IPS-18a (cell line): ENCODE results near the gene PLK4.
"Not testable (repeated sequence)": the region's sequence is repeated elsewhere in the genome, so short reads cannot be mapped to it uniquely, and the experiment has no call there.

ENCODE experiments used
- H3K27ac ChIP-seq: one replicate; pipeline ENCODE4 v1.5.1; 2013; ENCODE audit warnings: low read length
- H3K27me3 ChIP-seq: one replicate; pipeline ENCODE4 v1.6.1; 2013; ENCODE audit warnings: mild to moderate bottlenecking, low read length; ENCODE audit not compliant: control insufficient read depth, insufficient read depth
- H3K36me3 ChIP-seq: one replicate; pipeline ENCODE4 v1.6.1; 2013; ENCODE audit warnings: low read depth, low read length; ENCODE audit not compliant: control insufficient read depth
- H3K4me1 ChIP-seq: one replicate; pipeline ENCODE4 v1.6.1; 2013; ENCODE audit warnings: low read depth, low read length; ENCODE audit not compliant: control insufficient read depth
- H3K4me3 ChIP-seq: one replicate; pipeline ENCODE4 v1.5.1; 2013; ENCODE audit warnings: low read length
- H3K9ac ChIP-seq: one replicate; pipeline ENCODE4 v1.6.1; 2013; ENCODE audit warnings: mild to moderate bottlenecking, low read length, moderate library complexity
- H3K9me3 ChIP-seq: one replicate; pipeline ENCODE4 v1.6.1; 2013; ENCODE audit warnings: low read depth, low read length; ENCODE audit not compliant: control insufficient read depth

The PLK4 gene

DNA sequence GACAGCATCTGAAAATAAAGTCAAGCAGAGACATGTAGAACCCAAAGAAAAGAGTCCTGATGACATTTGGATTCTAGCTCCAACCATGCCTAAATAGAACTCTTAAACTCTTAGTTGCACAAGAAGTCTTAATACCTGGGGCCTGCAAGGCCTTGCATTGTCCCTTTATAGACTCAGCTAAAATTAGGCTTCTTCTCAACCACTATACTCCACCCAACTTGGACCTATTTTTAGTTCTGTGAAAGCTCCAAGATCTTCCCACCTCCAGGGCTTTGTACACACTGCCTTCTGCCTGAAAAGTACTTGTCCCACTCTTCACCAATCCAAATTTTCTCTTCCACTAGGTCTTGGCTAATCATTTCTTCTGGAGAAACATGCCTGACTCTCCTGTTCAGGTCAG, 36.5 kb downstream of the PLK4 start:
- no peaks in the 10 kb centered on the region for H3K4me1 ChIP-seq
- H3K4me3 ChIP-seq, result no peak overlapping the region
- no peak overlapping the region for H3K27ac ChIP-seq
- H3K9me3 ChIP-seq, result no peaks in the 10 kb centered on the region
- H3K9ac ChIP-seq, result no peak overlapping the region
- H3K27me3 ChIP-seq, result no peaks in the 10 kb centered on the region
- H3K36me3 ChIP-seq, result peaks cover 17% of the 10 kb centered on the region

DNA sequence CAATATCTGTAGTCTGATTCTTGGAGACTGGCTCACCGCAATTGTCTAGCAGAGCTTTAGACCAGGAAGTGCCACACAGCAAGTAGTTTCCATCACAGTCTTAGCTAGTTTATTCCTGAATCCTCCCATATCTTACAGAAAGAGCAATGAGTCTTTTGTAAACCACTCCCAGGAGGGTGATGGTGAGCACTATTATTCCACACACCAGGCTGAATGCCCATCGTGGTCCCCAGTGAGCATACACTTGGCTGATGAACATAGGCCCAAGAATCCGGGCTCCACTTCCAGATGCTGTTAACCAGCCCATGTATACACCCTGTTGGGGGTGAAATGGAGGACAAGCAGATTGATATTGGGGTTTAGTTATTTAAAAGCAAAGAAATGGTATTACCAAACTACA, 39.8 kb downstream of the PLK4 start:
- Histone ChIP-seq H3K27me3 (no peaks in the 10 kb centered on the region), H3K9ac (no peak overlapping the region), H3K36me3 (peaks cover 17% of the 10 kb centered on the region), H3K4me1 (no peaks in the 10 kb centered on the region), H3K27ac (no peak overlapping the region), H3K9me3 (no peaks in the 10 kb centered on the region), H3K4me3 (no peak overlapping the region)

DNA sequence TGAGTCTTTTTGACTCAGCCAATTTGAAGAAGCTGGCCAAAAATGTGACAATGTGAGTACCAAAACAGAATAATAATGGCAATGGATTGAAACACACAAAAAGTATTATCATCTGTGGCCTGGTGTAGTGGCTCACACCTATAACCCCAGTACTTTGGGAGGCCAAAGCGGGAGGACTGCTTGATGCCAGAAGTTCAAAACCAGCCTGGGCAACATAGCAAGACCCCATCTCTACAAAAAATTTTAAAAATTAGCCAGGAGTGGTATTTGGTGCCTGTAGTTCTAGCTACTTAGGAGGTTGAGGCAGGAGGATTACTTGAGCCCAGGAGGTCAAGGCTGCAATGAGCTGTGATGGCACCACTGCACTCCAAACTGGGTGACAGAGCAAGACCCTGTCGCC, 41.5 kb downstream of the PLK4 start:
- Histone ChIP-seq H3K9me3 (no peaks in the 10 kb centered on the region), H3K9ac (no peak overlapping the region), H3K4me3 (no peak overlapping the region), H3K27me3 (no peaks in the 10 kb centered on the region), H3K27ac (no peak overlapping the region), H3K36me3 (peaks cover 17% of the 10 kb centered on the region), H3K4me1 (no peaks in the 10 kb centered on the region)

DNA sequence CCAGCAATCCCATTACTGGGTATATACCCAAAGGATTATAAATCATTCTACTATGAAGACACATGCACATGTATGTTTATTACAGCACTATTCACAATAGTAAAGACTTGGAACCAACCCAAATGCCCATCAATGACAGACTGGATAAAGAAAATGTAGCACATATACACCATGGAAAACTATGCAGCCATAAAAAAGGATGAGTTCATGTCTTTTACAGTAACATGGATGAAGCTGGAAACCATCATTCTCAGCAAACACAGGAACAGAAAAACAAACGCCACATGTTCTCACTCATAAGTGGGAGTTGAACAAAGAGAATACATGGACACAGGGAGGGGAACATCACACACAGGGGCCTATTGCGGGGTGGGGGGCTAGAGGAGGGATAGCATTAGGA, 45.0 kb downstream of the PLK4 start:
- H3K4me1 ChIP-seq, H3K9ac ChIP-seq, H3K4me3 ChIP-seq, H3K36me3 ChIP-seq, H3K9me3 ChIP-seq, H3K27me3 ChIP-seq, H3K27ac ChIP-seq: not testable (repeated sequence)

DNA sequence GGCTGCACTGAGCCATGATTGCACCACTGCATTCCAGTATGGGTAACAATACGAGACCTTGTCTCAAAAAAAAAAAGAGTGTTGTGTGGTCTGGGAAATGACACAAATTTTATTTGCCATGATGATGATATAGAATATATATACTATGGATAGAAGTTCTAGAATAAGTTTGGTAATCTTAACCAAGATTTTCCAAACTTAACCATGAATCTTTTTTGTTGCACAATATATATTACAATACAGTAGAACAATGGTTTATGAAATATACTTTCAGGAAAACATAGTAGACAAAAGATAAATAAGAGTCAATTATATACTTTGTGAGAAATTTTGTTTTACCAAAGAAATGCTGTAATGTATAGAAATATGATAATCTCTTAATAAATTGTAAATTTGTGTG, 49.5 kb downstream of the PLK4 start:
- no peaks in the 10 kb centered on the region for H3K4me1 ChIP-seq
- H3K36me3 ChIP-seq, result no peaks in the 10 kb centered on the region
- no peak overlapping the region for H3K27ac ChIP-seq
- H3K27me3 ChIP-seq, result no peaks in the 10 kb centered on the region
- no peak overlapping the region for H3K4me3 ChIP-seq
- H3K9me3 ChIP-seq, result no peaks in the 10 kb centered on the region
- no peak overlapping the region for H3K9ac ChIP-seq

DNA sequence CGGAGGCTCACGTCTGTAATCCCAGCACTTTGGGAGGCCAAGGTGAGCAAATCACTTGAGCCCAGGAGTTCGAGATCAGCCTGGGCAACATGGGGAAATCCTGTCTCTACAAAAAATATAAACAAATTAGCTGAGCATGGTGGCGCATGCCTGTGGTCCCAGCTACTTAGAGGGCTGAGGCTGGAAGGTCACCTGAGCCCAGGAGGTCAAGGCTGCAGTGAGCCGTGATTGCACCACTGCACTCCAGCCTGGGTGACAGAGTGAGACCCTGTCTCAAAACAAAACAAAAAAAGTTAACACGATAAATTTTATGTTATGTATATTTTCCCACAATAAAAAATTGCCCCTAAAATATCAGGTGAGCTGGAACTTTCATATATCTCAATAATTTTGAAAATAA, 51.1 kb downstream of the PLK4 start:
- H3K36me3 ChIP-seq, H3K4me3 ChIP-seq, H3K27me3 ChIP-seq, H3K9ac ChIP-seq, H3K27ac ChIP-seq, H3K9me3 ChIP-seq, H3K4me1 ChIP-seq: not testable (repeated sequence)

DNA sequence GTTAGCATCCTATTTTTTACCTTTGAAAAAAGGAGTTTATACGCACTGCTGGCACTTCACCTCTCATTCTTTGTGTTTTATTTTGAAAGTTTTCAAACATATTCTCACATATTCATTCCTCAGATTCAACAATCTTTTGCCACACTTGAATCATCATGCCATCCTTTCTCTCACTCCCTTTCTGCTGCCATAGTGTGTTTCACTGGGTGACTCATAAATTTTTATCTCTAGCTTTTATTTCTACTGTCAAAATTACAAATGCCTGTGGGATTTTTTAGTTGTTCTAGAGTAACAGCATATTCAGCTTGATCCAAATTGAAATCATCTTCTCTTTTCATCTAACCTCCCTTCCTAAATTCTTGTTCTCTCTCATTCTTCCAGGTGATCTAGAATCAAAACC, 56.3 kb downstream of the PLK4 start:
- Histone ChIP-seq H3K4me3 (no peak overlapping the region), H3K9me3 (no peaks in the 10 kb centered on the region), H3K27ac (no peak overlapping the region), H3K4me1 (no peaks in the 10 kb centered on the region), H3K9ac (no peak overlapping the region), H3K27me3 (no peaks in the 10 kb centered on the region), H3K36me3 (peaks cover 9% of the 10 kb centered on the region)
